ENCODE measurements around the gene NCAPD2.

The NCAPD2 gene

GRCh38 chr12:6526766-6527525 lies 33.0 kb downstream of the NCAPD2 start:
- no peak overlapping the region for H3K4me3 ChIP-seq (replicated peaks; ENCODE audit: low read depth, low read length)
- no peak for TF ChIP-seq CTCF (IDR thresholded peaks at IDR 0.05; ENCODE audit: low read length, missing control alignments)
- DNase-seq (ENCODE audit: low read depth) = no peak

- no peak for TF ChIP-seq CTCF (IDR thresholded peaks at IDR 0.05; ENCODE audit: low read length, missing control alignments)
- no peak overlapping the region for H3K4me3 ChIP-seq (replicated peaks; ENCODE audit: low read depth, low read length)
- DNase-seq (ENCODE audit: low read depth) = no peak
Measured at GRCh38 chr12:6527711-6528110, 33.8 kb downstream of the NCAPD2 start.

GRCh38 chr12:6528539-6529235 lies 34.8 kb downstream of the NCAPD2 start:
- no peak for DNase-seq (ENCODE audit: low read depth)
- TF ChIP-seq CTCF (IDR thresholded peaks at IDR 0.05; ENCODE audit: low read length, missing control alignments) = no peak
- no peak overlapping the region for H3K4me3 ChIP-seq (replicated peaks; ENCODE audit: low read depth, low read length)

- H3K4me3 ChIP-seq (replicated peaks; ENCODE audit: low read depth, low read length) = no peak overlapping the region
- TF ChIP-seq CTCF (IDR thresholded peaks at IDR 0.05; ENCODE audit: low read length, missing control alignments) = no peak
- no peak for DNase-seq (ENCODE audit: low read depth)
Measured at GRCh38 chr12:6529291-6529737, 35.4 kb downstream of the NCAPD2 start.

GRCh38 chr12:6530576-6531260 lies 36.8 kb downstream of the NCAPD2 start:
- H3K4me3 ChIP-seq (replicated peaks; ENCODE audit: low read depth, low read length) = no peak overlapping the region
- no peak for TF ChIP-seq CTCF (IDR thresholded peaks at IDR 0.05; ENCODE audit: low read length, missing control alignments)
- DNase-seq (ENCODE audit: low read depth) = no peak

- peak; percentile 97 for DNase-seq (ENCODE audit: low read depth)
- TF ChIP-seq CTCF (IDR thresholded peaks at IDR 0.05; ENCODE audit: low read length, missing control alignments) = no peak
- peak overlapping the region; percentile 98 for H3K4me3 ChIP-seq (replicated peaks; ENCODE audit: low read depth, low read length)
Measured at GRCh38 chr12:6532051-6532926, 38.4 kb downstream of the NCAPD2 start.
